Measurements from ENCODE around the gene KRTAP3-1.
"Not testable (repeated sequence)": the region's sequence is repeated elsewhere in the genome, so short reads cannot be mapped to it uniquely, and the experiment has no call there.

The KRTAP3-1 gene

GRCh38 chr17:41013606-41014005 is 4.7 kb upstream of the KRTAP3-1 start:
- no peak for DNase-seq

DNA sequence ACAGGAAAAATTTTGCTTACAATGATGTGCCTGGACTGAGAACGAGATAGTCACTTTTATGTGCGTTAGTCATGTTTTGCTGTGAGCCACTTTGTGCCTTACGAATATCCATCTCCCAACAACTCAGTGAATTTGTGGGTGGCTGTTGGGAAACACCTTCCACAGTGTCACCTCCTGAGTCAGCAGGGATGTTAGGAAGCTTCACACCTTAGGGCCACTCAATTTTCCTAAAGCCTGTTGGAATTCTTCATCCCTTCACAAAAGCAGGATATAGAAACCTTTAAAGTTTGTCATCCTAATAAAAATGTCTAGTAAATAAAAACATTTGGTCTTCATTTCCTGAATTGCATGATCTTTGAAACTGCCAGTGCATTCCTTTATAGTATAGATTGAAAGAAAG is 4.3 kb upstream of the KRTAP3-1 start:
- no peak for DNase-seq

DNA sequence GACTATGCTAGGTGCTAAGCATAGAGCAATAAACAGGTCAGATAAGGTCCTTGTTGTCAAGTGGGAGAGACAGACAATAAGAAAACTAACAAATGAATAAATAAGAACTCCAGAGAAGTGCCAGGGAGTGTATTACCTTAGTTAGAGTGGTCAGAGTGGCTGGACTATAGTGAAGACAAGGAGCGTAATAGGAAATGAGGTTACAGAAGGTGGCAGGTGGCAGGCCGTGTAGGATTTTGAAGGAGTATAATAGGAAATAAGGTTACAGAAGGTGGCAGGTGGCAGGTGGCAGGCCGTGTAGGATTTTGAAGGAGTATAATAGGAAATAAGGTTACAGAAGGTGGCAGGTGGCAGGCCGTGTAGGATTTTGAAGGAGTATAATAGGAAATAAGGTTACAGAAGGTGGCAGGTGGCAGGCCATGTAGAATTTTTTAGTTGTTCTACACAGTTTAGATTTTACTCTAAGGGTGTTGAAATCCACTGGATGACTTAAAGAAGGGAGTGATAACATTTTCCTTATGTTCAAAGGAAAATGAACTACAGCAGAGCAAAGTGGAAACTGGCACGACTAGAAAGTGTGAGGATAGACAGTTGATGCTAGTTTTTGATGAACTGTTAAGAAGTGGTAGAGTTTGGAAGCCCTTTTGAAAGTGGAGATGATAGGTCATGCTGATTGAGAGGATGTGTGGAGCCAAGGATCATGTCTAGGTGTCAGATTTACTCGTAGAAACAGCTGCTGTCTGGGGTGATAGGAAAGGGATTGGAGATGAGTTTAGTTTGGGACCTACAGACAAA is 3.6 kb upstream of the KRTAP3-1 start:
- no peak for DNase-seq

GRCh38 chr17:41010441-41010840 is 1.5 kb upstream of the KRTAP3-1 start:
- no peak for DNase-seq

- no peak for DNase-seq
These were observed 1.0 kb upstream of the KRTAP3-1 start for GRCh38 chr17:41009936-41010335.

DNA sequence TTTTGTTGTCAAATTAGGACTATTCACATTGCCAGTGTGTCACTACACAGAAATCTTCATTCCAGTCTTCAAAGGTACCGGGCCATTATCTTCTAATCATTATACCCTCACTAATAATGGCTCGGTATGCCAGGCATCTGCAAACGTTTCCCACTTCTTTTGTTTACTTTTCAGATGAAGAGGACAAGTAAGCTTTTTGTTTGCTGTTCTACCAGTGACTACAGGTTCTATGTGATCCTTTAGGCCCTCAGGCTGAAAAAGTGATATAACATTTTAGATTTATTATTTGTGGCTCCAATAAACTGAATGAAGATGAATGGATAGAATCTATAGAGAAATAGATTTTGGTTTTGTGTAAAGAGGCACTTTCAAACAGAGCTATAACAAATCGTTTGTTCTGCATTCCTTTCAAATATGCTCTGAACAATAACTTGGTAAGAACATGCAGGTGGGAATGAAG is 403 bp upstream of the KRTAP3-1 start:
- no peak for DNase-seq

DNA sequence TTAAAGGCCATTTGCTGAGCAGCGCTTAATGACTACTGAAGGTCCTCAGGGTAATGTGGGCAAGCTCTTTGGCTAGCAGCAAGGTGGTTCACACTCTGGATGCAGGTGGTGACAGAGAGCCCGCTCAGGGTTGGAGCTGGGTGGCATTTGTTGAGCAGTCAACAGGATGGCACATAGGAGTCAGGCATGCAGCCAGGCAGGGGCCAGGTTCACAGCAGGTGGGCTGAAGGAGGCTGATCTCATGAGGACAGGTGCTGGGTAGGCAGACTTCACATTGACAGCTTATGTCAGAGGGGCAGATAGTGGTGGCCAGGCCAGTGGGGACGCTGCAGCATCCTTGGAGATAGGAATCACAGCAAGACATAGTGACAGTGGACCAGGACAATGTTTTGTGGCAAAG is 4.5 kb downstream of the KRTAP3-1 start:
- no peak for DNase-seq

DNA sequence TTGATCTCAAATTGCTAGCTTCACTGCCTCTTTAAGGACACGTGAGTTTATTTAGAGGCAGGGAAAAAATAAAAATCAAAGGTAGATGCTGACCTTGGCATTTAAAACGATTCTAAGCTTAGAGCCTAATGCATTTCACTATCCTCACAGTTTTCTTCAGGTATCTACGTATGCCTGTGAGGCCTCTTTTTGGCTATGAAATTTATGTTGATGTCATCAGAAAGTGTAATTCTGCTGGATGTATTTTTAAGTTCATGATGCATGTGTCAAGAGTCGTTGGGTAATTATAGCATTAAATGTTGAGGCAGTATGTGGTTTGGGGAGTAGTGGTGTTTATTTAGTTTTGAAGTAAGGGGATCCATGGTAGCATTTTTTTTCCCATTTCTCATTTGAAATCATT is 5.0 kb downstream of the KRTAP3-1 start:
- no peak for DNase-seq

DNA sequence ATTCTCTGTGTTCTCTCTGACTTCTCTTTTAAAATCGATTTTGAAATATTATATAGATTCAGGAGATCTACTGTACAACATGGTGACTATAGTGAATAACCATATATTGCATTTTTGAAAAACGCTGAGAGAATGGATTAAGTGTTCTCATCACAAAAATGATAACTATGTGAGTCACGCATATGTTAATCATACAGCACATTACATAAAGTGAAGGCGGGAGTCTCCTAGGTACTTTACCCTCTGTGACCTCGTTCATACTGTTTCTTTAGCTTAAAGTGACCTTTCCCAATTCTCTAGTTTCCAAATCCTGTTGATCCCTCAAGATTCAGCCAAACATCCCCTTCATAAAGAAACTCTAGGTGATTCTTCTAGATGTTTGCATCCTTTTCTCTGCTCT is 6.1 kb downstream of the KRTAP3-1 start:
- no peak for DNase-seq

GRCh38 chr17:41001795-41002194 is 7.1 kb downstream of the KRTAP3-1 start:
- no peak for DNase-seq

DNA sequence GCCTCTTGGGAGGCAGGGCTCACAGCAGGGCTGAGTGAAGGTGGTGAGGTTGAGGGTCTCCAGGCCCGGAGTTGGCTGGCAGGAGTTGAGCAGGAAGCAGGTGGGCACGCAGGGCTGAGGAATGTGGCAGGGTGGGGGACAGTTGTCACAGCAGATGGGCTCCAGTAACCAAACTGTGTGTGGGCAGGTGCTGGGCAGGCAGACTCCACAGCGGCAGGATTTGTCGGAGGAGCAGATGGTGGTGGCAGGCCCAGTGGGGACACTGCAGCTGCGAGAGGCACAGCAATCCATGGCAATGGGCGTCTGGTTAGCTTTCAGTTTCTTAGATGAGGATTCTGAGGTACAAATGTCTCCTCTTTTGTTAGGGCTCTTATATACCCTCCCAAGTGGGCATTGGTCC is 9.4 kb downstream of the KRTAP3-1 start, which contains the start of gene KRTAP3-2:
TSS of gene KRTAP3-2 (minus strand) at position 344 of the 400 bp plus-strand sequence. CDS start at position 291, 53 bp downstream.
- DNase-seq, result not testable (repeated sequence)

DNA sequence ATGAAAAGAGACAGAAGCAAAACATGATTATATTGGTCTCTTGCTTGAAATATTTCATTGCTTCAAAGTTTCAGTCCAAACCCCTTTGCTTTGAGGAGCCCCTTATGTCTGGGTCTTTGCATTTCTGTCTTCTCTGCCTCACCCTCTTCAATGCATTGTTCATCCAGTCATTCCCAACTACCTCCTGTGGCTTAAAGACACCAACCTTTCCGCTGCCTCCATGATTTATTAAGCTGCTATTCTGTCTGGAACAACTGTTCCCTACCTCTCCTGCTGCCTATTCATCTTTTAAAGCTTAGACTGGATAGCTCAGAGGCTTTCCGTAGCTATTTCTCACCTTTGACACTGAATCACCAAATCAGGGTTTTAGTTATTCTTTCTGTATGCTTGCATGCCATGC is 11.6 kb downstream of the KRTAP3-1 start:
- no peak for DNase-seq

GRCh38 chr17:40996829-40997228 is 12.1 kb downstream of the KRTAP3-1 start:
- DNase-seq, result no peak

DNA sequence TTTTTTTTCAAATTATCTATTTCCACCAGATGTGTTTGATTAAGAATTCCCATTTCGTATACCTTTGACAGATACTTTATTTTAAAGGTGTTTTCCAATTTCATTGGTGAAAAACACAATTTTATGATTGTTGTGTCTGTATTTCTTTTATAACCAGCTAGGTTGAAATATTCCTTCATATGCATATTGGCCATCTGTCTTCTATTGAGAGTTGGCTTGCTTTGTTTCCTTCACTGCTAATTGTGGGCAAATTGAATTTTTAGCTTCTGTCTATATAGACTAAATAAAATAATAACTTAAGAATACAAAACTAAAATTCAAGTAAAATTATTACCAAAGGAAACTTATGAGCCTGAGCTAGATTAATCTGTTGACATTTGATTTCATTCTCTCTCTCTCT is 13.8 kb downstream of the KRTAP3-1 start:
- DNase-seq, result no peak

GRCh38 chr17:40993839-40994238 is 15.1 kb downstream of the KRTAP3-1 start, which contains the start of gene KRTAP3-3:
TSS of gene KRTAP3-3 (minus strand) at chr17:40994164. CDS start at chr17:40994097, 67 bp downstream.
- DNase-seq, result no peak

DNA sequence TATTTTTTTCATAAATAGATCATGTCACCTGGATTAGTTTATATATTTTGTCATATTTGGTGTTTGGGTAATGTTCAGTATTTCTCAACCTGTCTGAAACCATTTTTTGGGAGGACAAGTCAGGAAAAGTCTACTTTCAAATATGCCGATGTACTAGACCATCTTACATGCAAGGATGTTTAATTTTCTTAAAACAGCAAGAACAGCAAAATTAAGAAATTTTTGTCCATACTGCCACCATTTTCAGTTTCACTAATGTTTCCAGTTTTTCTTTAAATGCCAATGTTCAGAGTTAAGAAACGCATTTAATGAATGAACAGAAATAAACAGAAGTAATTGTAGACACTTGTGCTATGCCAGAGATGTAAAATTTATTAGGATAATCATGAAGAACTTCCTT is 15.8 kb downstream of the KRTAP3-1 start:
- no peak for DNase-seq

DNA sequence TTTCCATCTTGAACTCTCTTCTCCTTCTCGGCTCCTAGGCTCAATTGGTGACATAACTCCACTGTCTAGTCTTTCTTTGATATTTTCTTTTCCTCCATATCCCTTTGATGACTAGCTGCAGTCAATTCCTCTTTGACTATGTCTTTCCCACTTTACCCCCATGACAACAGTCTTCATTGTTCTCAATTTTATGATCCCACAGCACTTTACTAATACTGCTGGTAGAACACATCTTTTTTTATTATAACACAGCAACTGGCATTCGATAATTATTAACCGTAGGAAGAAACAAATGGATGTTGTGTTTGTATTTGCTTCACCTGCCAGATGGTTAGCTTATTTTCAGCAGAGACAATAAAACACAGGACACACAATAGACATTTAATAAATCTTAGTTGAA is 16.3 kb downstream of the KRTAP3-1 start:
- DNase-seq, result no peak

DNA sequence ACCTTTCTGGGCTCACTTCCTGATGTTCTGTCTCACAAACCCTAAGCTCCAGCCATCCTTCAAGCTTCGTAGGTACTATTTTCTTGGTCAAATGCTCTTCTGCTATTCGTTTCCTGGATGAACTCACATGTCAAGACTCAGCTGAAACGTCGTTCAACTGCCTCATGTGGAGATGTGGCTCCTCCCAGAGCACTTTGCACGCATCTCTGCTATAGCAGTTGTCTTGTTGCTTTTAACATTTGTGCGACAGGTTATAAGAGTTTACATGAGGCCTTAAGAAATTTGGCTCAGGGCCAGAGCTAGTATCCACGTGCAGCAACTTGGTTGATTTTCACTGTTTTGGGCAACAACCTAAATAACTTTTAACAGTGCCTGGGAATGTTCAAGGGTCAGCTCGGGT is 22.0 kb downstream of the KRTAP3-1 start:
- no peak for DNase-seq

DNA sequence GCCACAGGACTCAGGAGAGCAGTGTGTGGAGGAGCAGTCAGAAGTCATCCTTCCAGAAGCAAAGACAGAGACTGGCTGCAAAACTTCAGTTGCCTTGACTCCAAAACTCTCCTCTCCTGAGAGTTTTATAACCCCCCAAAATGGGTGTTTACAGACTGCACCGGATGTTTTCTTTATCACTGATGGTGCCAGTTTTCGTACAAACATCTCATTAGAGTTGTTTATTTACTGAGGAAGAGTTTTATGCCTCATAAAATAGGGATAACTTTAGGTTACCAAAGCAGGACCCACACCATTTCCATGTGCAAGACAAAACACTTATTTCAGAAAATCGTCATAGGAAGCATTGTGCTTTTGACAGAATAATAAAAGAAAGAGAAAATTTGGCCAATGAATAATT is 24.7 kb downstream of the KRTAP3-1 start, which contains the start of gene KRT40:
TSS of gene KRT40 (minus strand) at position 101 of the 400 bp plus-strand sequence. CDS start at position 48, 53 bp downstream.
- DNase-seq, result no peak

DNA sequence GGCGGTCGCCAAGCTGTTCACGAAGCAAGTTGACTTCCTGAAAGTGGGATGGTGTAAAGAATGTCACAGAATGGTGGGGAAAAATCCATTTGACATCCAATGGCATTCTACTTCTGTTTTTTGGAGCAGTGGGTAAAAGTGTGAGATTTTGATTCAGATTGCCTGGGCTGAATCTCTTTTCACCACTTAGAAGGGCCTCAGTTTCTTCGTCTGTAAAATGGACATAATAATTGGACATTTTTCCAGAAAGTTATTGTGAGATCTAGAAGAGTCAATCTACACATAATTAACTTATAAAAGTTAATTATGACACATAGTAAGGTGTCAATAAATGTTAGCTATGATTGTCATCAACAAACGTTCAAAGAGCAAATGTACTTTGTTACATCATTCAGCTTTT is 27.8 kb downstream of the KRTAP3-1 start:
- DNase-seq, result no peak

- no peak for DNase-seq
These were observed 28.3 kb downstream of the KRTAP3-1 start for GRCh38 chr17:40980596-40980995.

DNA sequence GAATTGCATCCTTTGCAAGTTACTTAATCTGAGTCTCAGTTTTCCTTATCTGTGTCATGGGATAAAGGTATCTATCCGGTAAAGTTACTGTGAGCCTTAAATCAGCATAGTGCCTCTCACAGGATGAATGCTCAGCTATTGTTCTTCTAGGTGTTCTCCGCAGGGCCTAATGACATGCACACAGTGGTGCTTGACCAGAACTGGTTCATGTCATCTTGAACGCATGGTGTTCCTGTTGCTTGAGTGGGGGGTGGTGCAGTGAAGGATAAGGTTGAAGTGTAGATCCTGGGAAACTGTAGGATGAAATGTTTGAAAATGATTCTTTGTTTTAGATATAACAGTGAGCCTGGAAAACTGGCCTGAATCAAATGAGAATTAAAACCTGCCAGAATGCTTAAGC is 28.8 kb downstream of the KRTAP3-1 start:
- DNase-seq, result no peak

- DNase-seq, result no peak
These were observed 30.3 kb downstream of the KRTAP3-1 start for GRCh38 chr17:40978575-40979151.

- DNase-seq, result no peak
These were observed 33.4 kb downstream of the KRTAP3-1 start for GRCh38 chr17:40975516-40975915.
